ENCODE results near the gene MSL1. TPM values are rescaled to one million over a fixed set of nuclear protein-coding genes. Genes with fewer than 3 reads are reported as not detected.

MSL1 gene
- total and polyA plus RNA-seq, 2 of the 4 experiments (the other 2 are of a cell fraction): 28.3 to 48.4 TPM

- TF ChIP-seq MXI1 (IDR thresholded peaks at IDR 0.05; ENCODE audit: borderline replicate concordance, low read depth, low read length): no peak; the same call in 1 of the 2 replicates
- no peak for TF ChIP-seq FOS (IDR thresholded peaks at IDR 0.05; ENCODE audit: low read depth, low read length)
- no peak for TF ChIP-seq NFE2L2 (IDR thresholded peaks at IDR 0.05; ENCODE audit: low read depth, low read length)
Measured at GRCh38 chr17:40122136-40122998, 596 bp downstream of the MSL1 start (continued).
